Lower leg skin (tissue), 4 donors: ENCODE results near the gene HAUS5. TPM values are rescaled to one million over a fixed set of nuclear protein-coding genes. Genes with fewer than 3 reads are reported as not detected.

ENCODE experiments used
- DNase-seq, 2 donors: peaks; one replicate each; pipeline ENCODE4 v3.0.0-alpha.2; 2019; ENCODE audit warnings: low spot score in 2 of 2
- H3K4me3 ChIP-seq: fragments of 200-600 bp; sonication (generic); 2 replicates; pipeline ENCODE4 v1.5.1; 2017; ENCODE audit warnings: mild to moderate bottlenecking, low read depth; ENCODE audit not compliant: poor library complexity, severe bottlenecking
- POLR2A ChIP-seq, 2 donors: fragments of 450-650 bp; IDR thresholded peaks; one replicate each; pipeline ENCODE4 v1.6.1; 2016 to 2017; ENCODE audit warnings: antibody characterized with exemption in 2 of 2, mild to moderate bottlenecking in 1 of 2, moderate library complexity in 1 of 2
- WGBS, 2 donors: methylation state at CpG; one replicate each; pipeline ENCODE4 v1.1.5; 2018; 5-methylcytosine and 5-hydroxymethylcytosine counted together
- intact Hi-C: fragments of 100-400 bp; cut with DNase I; formaldehyde crosslinking; loops from one replicate; pipeline ENCODE4 v1.15.0; 2023; ENCODE audit warnings: low total_unique reads
- total RNA-seq, 4 donors: library from RNA; depleted of rRNA; stranded (reverse); fragments of >200 nt; gene quantifications; one replicate each; pipeline ENCODE4 v1.1.0, GENCODE V29; 2016
- TF ChIP-seq, protein P1 (sequence below), 3 donors: fragments of 450-650 bp; IDR thresholded peaks; one replicate each; pipeline ENCODE4 v1.5.1; 2016; ENCODE audit warnings: antibody characterized with exemption in 3 of 3, mild to moderate bottlenecking in 3 of 3, moderate library complexity in 2 of 3

Gene HAUS5, protein sequence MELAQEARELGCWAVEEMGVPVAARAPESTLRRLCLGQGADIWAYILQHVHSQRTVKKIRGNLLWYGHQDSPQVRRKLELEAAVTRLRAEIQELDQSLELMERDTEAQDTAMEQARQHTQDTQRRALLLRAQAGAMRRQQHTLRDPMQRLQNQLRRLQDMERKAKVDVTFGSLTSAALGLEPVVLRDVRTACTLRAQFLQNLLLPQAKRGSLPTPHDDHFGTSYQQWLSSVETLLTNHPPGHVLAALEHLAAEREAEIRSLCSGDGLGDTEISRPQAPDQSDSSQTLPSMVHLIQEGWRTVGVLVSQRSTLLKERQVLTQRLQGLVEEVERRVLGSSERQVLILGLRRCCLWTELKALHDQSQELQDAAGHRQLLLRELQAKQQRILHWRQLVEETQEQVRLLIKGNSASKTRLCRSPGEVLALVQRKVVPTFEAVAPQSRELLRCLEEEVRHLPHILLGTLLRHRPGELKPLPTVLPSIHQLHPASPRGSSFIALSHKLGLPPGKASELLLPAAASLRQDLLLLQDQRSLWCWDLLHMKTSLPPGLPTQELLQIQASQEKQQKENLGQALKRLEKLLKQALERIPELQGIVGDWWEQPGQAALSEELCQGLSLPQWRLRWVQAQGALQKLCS
- total RNA-seq = 10 to 100 TPM in 3 of 4 donors, 1 to 10 TPM in 1; 8.9 to 15.7 (median 12.2) TPM

GRCh38 chr19:35612559-35613321, at the start of gene HAUS5:
Gene HAUS5 (plus strand): TSS chr19:35612735. CDS start chr19:35612795, 60 bp downstream.
- 0% methylated on average over 34 to 45 of the region's 47 CpGs for WGBS, 2 donors
- DNase-seq = peak; percentile 93 to 99
- peak within 1 kb of the TSS; percentile 43 for H3K4me3 ChIP-seq
- TF ChIP-seq, protein P1, sequence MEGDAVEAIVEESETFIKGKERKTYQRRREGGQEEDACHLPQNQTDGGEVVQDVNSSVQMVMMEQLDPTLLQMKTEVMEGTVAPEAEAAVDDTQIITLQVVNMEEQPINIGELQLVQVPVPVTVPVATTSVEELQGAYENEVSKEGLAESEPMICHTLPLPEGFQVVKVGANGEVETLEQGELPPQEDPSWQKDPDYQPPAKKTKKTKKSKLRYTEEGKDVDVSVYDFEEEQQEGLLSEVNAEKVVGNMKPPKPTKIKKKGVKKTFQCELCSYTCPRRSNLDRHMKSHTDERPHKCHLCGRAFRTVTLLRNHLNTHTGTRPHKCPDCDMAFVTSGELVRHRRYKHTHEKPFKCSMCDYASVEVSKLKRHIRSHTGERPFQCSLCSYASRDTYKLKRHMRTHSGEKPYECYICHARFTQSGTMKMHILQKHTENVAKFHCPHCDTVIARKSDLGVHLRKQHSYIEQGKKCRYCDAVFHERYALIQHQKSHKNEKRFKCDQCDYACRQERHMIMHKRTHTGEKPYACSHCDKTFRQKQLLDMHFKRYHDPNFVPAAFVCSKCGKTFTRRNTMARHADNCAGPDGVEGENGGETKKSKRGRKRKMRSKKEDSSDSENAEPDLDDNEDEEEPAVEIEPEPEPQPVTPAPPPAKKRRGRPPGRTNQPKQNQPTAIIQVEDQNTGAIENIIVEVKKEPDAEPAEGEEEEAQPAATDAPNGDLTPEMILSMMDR (IDR thresholded peaks at IDR 0.05) = no peak
- TF ChIP-seq POLR2A (IDR thresholded peaks at IDR 0.05) = no peak
- intact Hi-C loops = no loop called here

DNA sequence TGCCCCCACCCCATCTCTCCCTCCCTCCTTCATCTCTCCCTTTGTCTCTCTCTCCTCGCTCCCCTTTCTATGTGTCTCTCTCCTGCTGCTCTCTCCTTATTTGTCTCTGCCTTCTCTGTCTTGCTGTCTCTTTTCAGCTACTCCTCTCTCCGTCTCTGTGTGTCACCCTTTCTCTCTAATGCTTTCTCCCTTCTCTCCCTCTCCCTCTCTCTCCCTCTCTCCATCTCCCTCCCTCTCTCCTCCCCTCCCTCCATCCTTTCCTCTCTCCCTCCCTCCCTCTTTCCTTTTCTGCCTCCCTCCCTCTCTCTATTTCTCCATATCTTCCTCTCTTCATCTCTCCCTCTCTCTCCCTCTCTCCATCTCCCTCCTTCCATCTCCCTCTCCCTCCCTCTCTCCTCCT, 49.8 kb upstream of the HAUS5 start:
- TF ChIP-seq POLR2A (IDR thresholded peaks at IDR 0.05) = no peak
- TF ChIP-seq, protein P1 (IDR thresholded peaks at IDR 0.05) = no peak
- no peak for DNase-seq
- 54 to 65% methylated on average over 2 of the region's 2 CpGs for WGBS, 2 donors
- H3K4me3 ChIP-seq = no peak overlapping the region
- intact Hi-C loops = loop anchor here (5.0 kb wide), 1 partner anchor 505 kb away; no protein-coding TSS in a partner anchor

GRCh38 chr19:35563207-35563829, 49.2 kb upstream of the HAUS5 start, which contains the start of gene ATP4A:
Gene ATP4A (minus strand): TSS chr19:35563658. CDS start chr19:35563629, 29 bp downstream.
- no peak for DNase-seq
- 69 to 72% methylated on average over 15 of the region's 15 CpGs for WGBS, 2 donors
- no peak for TF ChIP-seq POLR2A (IDR thresholded peaks at IDR 0.05)
- TF ChIP-seq, protein P1 (IDR thresholded peaks at IDR 0.05) = no peak
- intact Hi-C loops = loop anchor here (5.0 kb wide), 1 partner anchor 506 kb away; no protein-coding TSS in a partner anchor
- H3K4me3 ChIP-seq = no peak within 1 kb of the TSS

GRCh38 chr19:35565016-35565856, 47.3 kb upstream of the HAUS5 start:
- no peak overlapping the region for H3K4me3 ChIP-seq
- 77 to 80% methylated on average over 12 of the region's 12 CpGs for WGBS, 2 donors
- TF ChIP-seq, protein P1 (IDR thresholded peaks at IDR 0.05) = no peak
- TF ChIP-seq POLR2A (IDR thresholded peaks at IDR 0.05) = no peak
- intact Hi-C loops = no loop called here
- DNase-seq = no peak
